HL-60/S4 (cell line): Measurements from ENCODE around the gene PGM5.

Source experiments
- in situ Hi-C: fragments of 300-500 bp; cut with MboI; formaldehyde crosslinking; loops from 2 replicates; pipeline ENCODE4 v1.14.3; 2022; ENCODE audit warnings: low sequenced_read_pairs

PGM5 gene

GRCh38 chr9:68567565-68567964 is 211.2 kb downstream of the PGM5 start:
- in situ Hi-C loops, result no loop called here

- in situ Hi-C loops, result loop anchor here (10.0 kb wide), 1 partner anchor 431 kb away; no protein-coding TSS in a partner anchor
These were observed 217.7 kb downstream of the PGM5 start for GRCh38 chr9:68574150-68574549.

GRCh38 chr9:68575817-68576216 is 219.4 kb downstream of the PGM5 start:
- in situ Hi-C loops, result loop anchor here (10.0 kb wide), 1 partner anchor 429 kb away; no protein-coding TSS in a partner anchor

GRCh38 chr9:68577774-68578591 is 221.6 kb downstream of the PGM5 start:
- in situ Hi-C loops, result loop anchor here (10.0 kb wide), 1 partner anchor 427 kb away; no protein-coding TSS in a partner anchor
